ENCODE results near the gene ARAP2.

ARAP2 gene

GRCh38 chr4:36177946-36178345, 66.4 kb downstream of the ARAP2 start:
- no peak for DNase-seq

GRCh38 chr4:36174570-36174969, 69.7 kb downstream of the ARAP2 start:
- DNase-seq = no peak

GRCh38 chr4:36173905-36174304, 70.4 kb downstream of the ARAP2 start:
- no peak for DNase-seq

GRCh38 chr4:36172656-36173055, 71.7 kb downstream of the ARAP2 start:
- DNase-seq = no peak

GRCh38 chr4:36168127-36168878, 76.0 kb downstream of the ARAP2 start:
- no peak for DNase-seq

GRCh38 chr4:36165631-36166005, 78.7 kb downstream of the ARAP2 start:
- no peak for DNase-seq

- no peak for DNase-seq
These were observed 79.2 kb downstream of the ARAP2 start for GRCh38 chr4:36164900-36165630.

- DNase-seq = no peak
These were observed 81.1 kb downstream of the ARAP2 start for GRCh38 chr4:36163198-36163597.

- DNase-seq = no peak
These were observed 85.1 kb downstream of the ARAP2 start for GRCh38 chr4:36159208-36159607.

GRCh38 chr4:36152735-36153134, 91.6 kb downstream of the ARAP2 start:
- no peak for DNase-seq

GRCh38 chr4:36142504-36142903, 101.8 kb downstream of the ARAP2 start:
- DNase-seq = no peak

GRCh38 chr4:36141186-36141585, 103.1 kb downstream of the ARAP2 start:
- no peak for DNase-seq

- DNase-seq = no peak
These were observed 103.9 kb downstream of the ARAP2 start for GRCh38 chr4:36140421-36140820.

GRCh38 chr4:36138220-36138619, 106.1 kb downstream of the ARAP2 start:
- no peak for DNase-seq

- no peak for DNase-seq
These were observed 107.0 kb downstream of the ARAP2 start for GRCh38 chr4:36137336-36137735.

GRCh38 chr4:36133658-36134057, 110.7 kb downstream of the ARAP2 start:
- DNase-seq = no peak

GRCh38 chr4:36133086-36133485, 111.2 kb downstream of the ARAP2 start:
- no peak for DNase-seq

- no peak for DNase-seq
These were observed 113.7 kb downstream of the ARAP2 start for GRCh38 chr4:36130641-36131040.

GRCh38 chr4:36128689-36129088, 115.6 kb downstream of the ARAP2 start:
- no peak for DNase-seq

- peak; percentile 2 for DNase-seq
These were observed 120.4 kb downstream of the ARAP2 start for GRCh38 chr4:36123906-36124305.

GRCh38 chr4:36115312-36115711, 129.0 kb downstream of the ARAP2 start:
- no peak for DNase-seq

- DNase-seq = no peak
These were observed 133.1 kb downstream of the ARAP2 start for GRCh38 chr4:36111172-36111571.

- DNase-seq = no peak
These were observed 144.8 kb downstream of the ARAP2 start for GRCh38 chr4:36099509-36099908.

- DNase-seq = no peak
These were observed 149.3 kb downstream of the ARAP2 start for GRCh38 chr4:36094995-36095394.

GRCh38 chr4:36091997-36092396, 152.3 kb downstream of the ARAP2 start:
- no peak for DNase-seq

Measured in SIG-M5 (cell line).